Activated T-helper 2 cell treated with anti-CD3 and anti-CD28 coated beads, Interferon-gamma antibody, Interleukin-2, Interleukin-4, amounts not matched to agents 10 μg/mL and 5 μg/mL and 100 μg/mL, durations not matched to agents 14 hours and 24 hours and 36 hours (primary cell): Measurements from ENCODE around the gene MAN1A2. TPM values are rescaled to one million over a fixed set of nuclear protein-coding genes. Genes with fewer than 3 reads are reported as not detected.

ENCODE experiments used
- DNase-seq: peaks from one replicate; pipeline ENCODE4 v3.0.0; 2021; ENCODE audit warnings: low spot score
- H3K27ac Mint-ChIP-seq: one replicate; pipeline ENCODE4 v1.8.0; 2021; ENCODE audit warnings: mixed read lengths
- H3K27me3 Mint-ChIP-seq: one replicate; pipeline ENCODE4 v1.8.0; 2021; ENCODE audit warnings: low read depth, mixed read lengths
- H3K36me3 Mint-ChIP-seq: one replicate; pipeline ENCODE4 v1.8.0; 2021; ENCODE audit warnings: low read depth, mixed read lengths
- H3K4me1 Mint-ChIP-seq: one replicate; pipeline ENCODE4 v1.8.0; 2021; ENCODE audit warnings: low read depth, mixed read lengths
- H3K4me3 Mint-ChIP-seq: one replicate; pipeline ENCODE4 v1.8.0; 2021; ENCODE audit warnings: low read depth, mild to moderate bottlenecking, moderate library complexity, mixed read lengths
- H3K9me3 Mint-ChIP-seq: one replicate; pipeline ENCODE4 v1.8.0; 2021; ENCODE audit warnings: mixed read lengths
- intact Hi-C: fragments of 100-400 bp; cut with micrococcal nuclease; formaldehyde crosslinking; loops from one replicate; pipeline ENCODE4 v1.15.1; 2023
- total RNA-seq: library from RNA; stranded (reverse); gene quantifications from 2 replicates; pipeline ENCODE4 v1.2.3, GENCODE V29; 2022

The MAN1A2 gene
- total RNA-seq, 1 donor from 2014 or later = 27.1 TPM

DNA sequence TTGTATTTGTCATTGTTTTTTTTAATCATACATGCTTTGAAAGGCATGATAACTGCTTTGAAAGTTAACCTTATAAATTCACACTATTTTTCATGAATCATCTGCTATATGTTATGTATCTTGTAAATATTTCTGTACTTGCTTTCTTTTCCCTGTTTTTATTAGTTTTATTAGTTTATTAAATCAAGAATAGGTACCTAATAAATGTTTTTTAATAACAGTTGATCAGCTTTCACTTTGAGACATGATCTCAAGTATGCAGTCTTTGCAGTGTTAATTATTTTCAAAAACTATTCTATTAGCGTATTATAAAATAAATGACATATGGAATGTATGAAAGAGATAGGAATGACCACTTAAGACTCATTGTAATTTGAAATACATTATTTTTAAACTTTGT lies 127.8 kb downstream of the MAN1A2 start:
- no peak overlapping the region for H3K4me3 Mint-ChIP-seq
- intact Hi-C loops = no loop called here
- H3K4me1 Mint-ChIP-seq = no peaks in the 10 kb centered on the region
- H3K27ac Mint-ChIP-seq = no peak overlapping the region
- peaks cover 3% of the 10 kb centered on the region for H3K36me3 Mint-ChIP-seq
- no peaks in the 10 kb centered on the region for H3K9me3 Mint-ChIP-seq
- no peaks in the 10 kb centered on the region for H3K27me3 Mint-ChIP-seq
- no peak for DNase-seq

DNA sequence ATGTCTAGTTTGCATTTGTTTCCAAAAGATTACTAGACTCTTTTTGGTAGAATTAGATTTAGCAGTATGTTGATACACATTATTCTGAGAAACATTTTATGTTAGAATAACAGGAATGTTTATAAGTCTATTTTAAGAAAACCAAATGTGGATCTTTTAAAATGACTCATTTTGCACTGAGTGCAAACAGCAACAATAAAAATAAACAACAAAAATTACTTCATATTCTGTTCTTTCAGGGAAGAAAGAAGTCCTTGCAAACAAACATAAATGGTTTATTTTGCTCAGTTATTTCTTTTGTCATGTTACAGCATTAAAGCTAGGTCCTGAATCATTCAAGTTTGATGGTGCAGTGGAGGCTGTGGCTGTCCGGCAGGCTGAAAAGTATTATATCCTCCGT lies 131.8 kb downstream of the MAN1A2 start:
- intact Hi-C loops = no loop called here
- no peaks in the 10 kb centered on the region for H3K9me3 Mint-ChIP-seq
- H3K27me3 Mint-ChIP-seq = no peaks in the 10 kb centered on the region
- no peak for DNase-seq
- H3K36me3 Mint-ChIP-seq = peaks cover 6% of the 10 kb centered on the region
- H3K4me3 Mint-ChIP-seq = no peak overlapping the region
- H3K4me1 Mint-ChIP-seq = no peaks in the 10 kb centered on the region
- no peak overlapping the region for H3K27ac Mint-ChIP-seq

DNA sequence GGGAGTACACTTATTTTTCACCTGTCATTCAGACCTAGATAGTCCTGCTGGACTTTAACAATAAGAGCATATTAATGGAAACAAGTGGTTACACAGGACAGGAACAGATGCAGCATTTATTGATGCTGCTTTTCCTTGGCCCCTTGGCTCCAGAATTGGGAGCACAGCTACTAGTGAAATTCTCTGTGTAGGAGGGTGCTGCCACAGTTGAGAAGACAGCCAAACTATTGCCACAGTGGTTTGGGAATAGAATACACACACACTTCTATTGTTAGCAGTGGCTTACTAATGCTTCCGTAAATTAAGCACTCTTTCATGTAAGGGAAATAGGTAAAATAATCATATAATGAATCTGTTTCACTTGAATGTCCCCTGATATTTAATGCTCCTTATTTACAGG lies 133.3 kb downstream of the MAN1A2 start:
- H3K9me3 Mint-ChIP-seq = no peaks in the 10 kb centered on the region
- no peaks in the 10 kb centered on the region for H3K4me1 Mint-ChIP-seq
- intact Hi-C loops = no loop called here
- no peaks in the 10 kb centered on the region for H3K27me3 Mint-ChIP-seq
- no peak for DNase-seq
- H3K36me3 Mint-ChIP-seq = peaks cover 13% of the 10 kb centered on the region
- H3K27ac Mint-ChIP-seq = no peak overlapping the region
- no peak overlapping the region for H3K4me3 Mint-ChIP-seq

DNA sequence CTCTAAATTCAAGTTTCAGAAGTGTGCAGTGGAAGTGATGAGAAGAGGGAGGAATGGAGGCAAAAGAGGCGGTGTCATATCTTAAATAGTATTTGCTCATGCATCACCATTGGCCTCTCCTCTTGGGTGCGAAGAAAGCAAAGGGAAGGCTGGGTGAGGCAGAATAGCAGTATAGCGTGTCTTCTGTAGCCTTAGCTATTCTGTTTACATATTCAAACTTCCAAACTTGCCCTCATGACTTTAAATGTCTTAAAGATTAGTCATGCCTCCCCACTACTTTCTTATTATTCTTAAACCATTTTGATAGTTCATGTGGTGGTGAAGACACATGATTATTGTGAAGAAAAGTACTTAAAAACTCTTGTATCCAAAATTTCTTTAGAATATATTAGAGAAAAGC lies 134.0 kb downstream of the MAN1A2 start:
- Mint-ChIP-seq H3K36me3 (peaks cover 13% of the 10 kb centered on the region), H3K4me3 (no peak overlapping the region), H3K27me3 (no peaks in the 10 kb centered on the region), H3K9me3 (no peaks in the 10 kb centered on the region), H3K27ac (no peak overlapping the region), H3K4me1 (no peaks in the 10 kb centered on the region)
- DNase-seq = no peak
- intact Hi-C loops = no loop called here

DNA sequence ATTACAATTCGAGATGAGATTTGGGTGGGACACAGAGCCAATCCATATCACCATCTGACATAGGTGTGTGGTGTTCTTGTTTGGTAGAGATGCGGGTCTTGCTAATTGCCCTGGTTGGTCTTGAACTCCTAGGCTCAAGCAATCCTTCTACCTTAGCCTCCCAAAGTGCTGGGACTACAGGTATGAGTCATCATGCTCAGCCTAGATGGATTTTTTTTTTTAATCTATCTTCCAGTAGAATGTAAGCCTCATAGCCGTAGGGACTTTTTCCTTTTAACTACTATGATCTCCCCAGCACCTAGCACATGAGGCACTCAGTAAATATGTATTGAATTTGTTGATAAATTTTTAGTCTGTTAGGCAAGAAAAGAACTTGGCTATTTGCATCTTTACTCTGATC lies 144.0 kb downstream of the MAN1A2 start:
- peaks cover 3% of the 10 kb centered on the region for H3K36me3 Mint-ChIP-seq
- DNase-seq = no peak
- H3K27me3 Mint-ChIP-seq = no peaks in the 10 kb centered on the region
- no peak overlapping the region for H3K4me3 Mint-ChIP-seq
- no peak overlapping the region for H3K27ac Mint-ChIP-seq
- no peaks in the 10 kb centered on the region for H3K9me3 Mint-ChIP-seq
- intact Hi-C loops = no loop called here
- peaks cover 2% of the 10 kb centered on the region for H3K4me1 Mint-ChIP-seq

DNA sequence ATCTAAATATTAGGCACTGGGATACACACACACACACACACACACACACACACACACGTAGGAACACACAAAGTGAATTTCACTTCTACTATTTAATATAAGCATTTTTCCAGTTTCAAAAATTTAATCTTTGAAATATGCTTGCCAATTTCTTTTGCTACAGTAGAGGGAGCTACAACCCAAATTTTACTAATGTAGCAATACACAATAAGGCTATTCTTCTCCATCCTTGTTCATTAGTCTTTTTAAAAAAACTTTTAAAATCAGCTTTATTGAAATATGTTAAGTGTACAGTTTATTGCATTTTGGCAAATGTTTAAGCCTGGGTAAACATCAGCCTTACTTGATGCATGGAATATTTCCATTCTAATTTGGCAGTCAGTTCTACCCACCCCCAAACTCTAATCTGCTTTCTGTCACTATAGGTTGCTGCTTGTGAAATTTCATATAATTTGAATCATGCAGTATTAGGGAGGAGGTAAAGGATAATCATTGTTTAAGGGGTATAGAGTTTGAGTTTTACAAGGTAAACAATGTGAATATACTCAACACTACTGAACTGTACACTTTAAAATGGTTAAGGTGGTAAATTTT lies 145.6 kb downstream of the MAN1A2 start:
- no peak for DNase-seq
- no peaks in the 10 kb centered on the region for H3K27me3 Mint-ChIP-seq
- H3K36me3 Mint-ChIP-seq = no peaks in the 10 kb centered on the region
- no peaks in the 10 kb centered on the region for H3K9me3 Mint-ChIP-seq
- no peak overlapping the region for H3K4me3 Mint-ChIP-seq
- intact Hi-C loops = loop anchor here (1.0 to 2.0 kb wide), 3 partner anchors 161 to 382 kb away; no protein-coding TSS in a partner anchor
- H3K27ac Mint-ChIP-seq = no peak overlapping the region
- H3K4me1 Mint-ChIP-seq = peaks cover 2% of the 10 kb centered on the region

DNA sequence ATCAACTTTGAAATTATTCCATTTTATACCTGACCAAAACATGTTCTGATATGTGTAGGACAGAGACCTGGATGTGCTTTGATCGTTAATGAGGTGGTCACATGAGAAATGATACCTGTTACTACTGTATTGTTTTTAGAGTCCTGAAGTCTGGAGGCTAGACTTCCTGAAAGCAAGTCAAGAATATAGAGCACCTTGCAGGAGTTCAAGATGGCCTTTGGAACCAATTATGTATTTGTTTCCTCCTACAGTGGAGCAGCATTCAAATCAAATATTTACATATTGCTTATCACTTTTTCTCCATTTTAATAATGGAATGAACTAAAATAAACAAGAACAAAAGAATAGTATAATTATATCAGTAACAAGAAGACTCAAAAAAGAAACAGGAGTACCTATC lies 155.9 kb downstream of the MAN1A2 start:
- intact Hi-C loops = no loop called here
- DNase-seq = no peak
- Mint-ChIP-seq H3K9me3 (no peaks in the 10 kb centered on the region), H3K4me3 (no peak overlapping the region), H3K27ac (no peak overlapping the region), H3K4me1 (peaks cover 14% of the 10 kb centered on the region), H3K27me3 (no peaks in the 10 kb centered on the region), H3K36me3 (peaks cover 5% of the 10 kb centered on the region)

DNA sequence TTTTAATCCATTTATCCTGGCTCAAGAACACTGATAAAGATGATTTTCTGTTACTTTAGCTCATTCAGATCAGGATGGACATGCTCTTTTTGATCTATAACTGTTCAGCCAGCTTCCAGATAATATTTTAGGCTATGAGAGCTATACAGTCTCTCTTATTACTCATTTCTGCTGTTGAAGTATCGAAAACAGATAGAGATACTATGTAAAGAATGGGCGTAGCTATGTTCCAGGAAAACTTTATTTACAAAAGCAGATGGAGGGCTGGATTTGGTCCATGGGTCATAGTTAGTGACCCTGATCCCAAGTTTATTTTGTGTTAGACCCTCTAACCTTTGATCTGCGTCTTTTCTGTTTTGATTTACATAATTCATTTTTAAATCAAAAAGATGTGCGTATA lies 159.8 kb downstream of the MAN1A2 start:
- DNase-seq = no peak
- peaks cover 10% of the 10 kb centered on the region for H3K4me1 Mint-ChIP-seq
- H3K27ac Mint-ChIP-seq = no peak overlapping the region
- no peaks in the 10 kb centered on the region for H3K27me3 Mint-ChIP-seq
- peaks cover 22% of the 10 kb centered on the region for H3K36me3 Mint-ChIP-seq
- no peak overlapping the region for H3K4me3 Mint-ChIP-seq
- no peaks in the 10 kb centered on the region for H3K9me3 Mint-ChIP-seq
- intact Hi-C loops = no loop called here

DNA sequence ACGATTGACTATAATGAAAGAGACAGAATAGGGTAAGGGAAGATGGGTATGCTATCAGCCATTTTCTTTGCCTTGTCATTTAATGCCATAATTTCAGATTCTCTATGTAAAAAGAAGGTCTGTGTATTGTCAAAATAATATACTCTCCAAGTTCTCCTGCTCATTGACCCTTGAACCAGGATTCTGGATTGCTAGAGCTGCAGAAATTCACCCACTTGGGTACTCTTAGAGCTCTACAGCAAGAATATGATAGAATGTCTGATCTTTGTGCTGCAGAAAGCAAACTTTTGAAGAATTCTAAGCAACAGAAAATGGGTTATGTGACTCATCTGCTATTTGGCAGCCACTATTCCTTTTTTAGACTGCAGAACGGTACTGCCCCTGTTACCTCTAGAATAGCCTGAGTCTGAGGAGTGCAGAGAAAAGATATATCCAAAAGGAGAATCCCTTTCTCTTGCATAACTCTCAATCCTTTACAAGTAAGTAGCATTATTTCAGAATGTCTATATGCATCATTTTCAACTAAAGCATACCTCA lies 160.4 kb downstream of the MAN1A2 start:
- no peaks in the 10 kb centered on the region for H3K9me3 Mint-ChIP-seq
- intact Hi-C loops = no loop called here
- no peak for DNase-seq
- H3K27ac Mint-ChIP-seq = no peak overlapping the region
- no peaks in the 10 kb centered on the region for H3K27me3 Mint-ChIP-seq
- H3K4me1 Mint-ChIP-seq = peaks cover 10% of the 10 kb centered on the region
- H3K36me3 Mint-ChIP-seq = peaks cover 21% of the 10 kb centered on the region
- H3K4me3 Mint-ChIP-seq = no peak overlapping the region

DNA sequence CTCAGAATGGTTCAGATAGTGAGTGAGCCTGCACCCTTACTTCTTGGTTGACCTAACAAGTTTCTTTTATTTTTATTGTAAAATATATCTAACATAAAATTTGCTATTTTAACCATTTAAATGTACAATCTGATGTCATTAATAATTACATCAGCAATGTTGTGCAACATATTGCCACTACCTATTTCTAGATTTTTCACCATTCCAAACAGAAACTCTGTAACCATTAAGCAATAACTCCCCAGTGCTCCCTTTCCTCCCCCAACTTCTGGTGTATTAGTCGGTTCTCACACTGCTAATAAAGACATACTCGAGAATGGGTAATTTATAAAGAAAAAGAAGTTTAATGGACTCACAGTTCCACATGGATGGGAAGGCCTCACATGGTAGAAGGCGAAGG lies 162.4 kb downstream of the MAN1A2 start:
- Mint-ChIP-seq H3K9me3 (no peaks in the 10 kb centered on the region), H3K27me3 (no peaks in the 10 kb centered on the region), H3K27ac (no peak overlapping the region), H3K4me3 (no peak overlapping the region), H3K36me3 (peaks cover 20% of the 10 kb centered on the region), H3K4me1 (peaks cover 13% of the 10 kb centered on the region)
- DNase-seq = no peak
- intact Hi-C loops = loop anchor here (10.0 kb wide), 2 partner anchors 455 to 1025 kb away; no protein-coding TSS in a partner anchor

DNA sequence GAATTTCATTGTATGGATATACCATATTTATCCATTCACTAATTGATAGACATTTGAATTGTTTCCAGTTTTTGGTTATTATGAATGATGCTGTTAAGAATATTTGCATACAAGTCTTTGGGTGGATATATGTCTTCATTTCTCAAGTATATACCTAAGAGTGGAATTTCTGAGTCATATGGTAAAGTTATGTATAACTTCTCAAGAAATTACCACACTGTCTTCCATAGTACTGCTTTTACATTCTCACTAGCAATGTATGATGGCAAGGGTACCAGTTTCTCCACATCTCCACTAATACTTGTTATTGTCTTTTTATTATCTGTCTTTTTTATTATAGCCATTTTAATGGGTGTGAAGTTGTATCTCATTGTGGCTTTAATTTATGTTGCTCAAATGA lies 164.0 kb downstream of the MAN1A2 start:
- no peak for DNase-seq
- intact Hi-C loops = loop anchor here (1.0 to 10.0 kb wide), 3 partner anchors 133 to 1026 kb away; no protein-coding TSS in a partner anchor
- no peaks in the 10 kb centered on the region for H3K9me3 Mint-ChIP-seq
- no peak overlapping the region for H3K4me3 Mint-ChIP-seq
- H3K27ac Mint-ChIP-seq = peak overlapping the region; percentile 40
- peaks cover 13% of the 10 kb centered on the region for H3K4me1 Mint-ChIP-seq
- peaks cover 20% of the 10 kb centered on the region for H3K36me3 Mint-ChIP-seq
- no peaks in the 10 kb centered on the region for H3K27me3 Mint-ChIP-seq

DNA sequence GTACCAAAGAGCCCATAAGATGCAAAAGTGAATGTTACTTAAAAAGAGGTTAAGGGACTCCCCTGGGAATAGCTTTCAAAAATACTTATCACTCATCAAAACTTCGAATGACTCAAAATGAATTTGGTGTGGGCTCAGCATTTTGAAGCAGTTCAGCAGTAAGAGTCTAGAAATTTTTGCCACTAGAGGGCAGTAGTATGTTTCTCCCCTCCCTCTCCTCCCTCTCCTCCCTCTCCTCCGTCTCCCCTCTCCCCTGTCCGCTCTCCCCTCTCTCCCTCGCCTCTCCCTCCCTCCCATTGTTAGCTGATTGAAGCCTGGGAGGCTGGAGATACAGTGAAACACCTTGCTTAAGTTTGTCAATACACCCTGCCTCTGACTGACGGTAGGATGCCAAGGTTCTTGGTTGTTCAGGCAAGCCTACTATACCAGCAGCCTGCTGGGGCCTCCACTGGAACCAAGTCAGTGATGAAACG lies 167.8 kb downstream of the MAN1A2 start:
- DNase-seq = peak; percentile 25
- H3K4me1 Mint-ChIP-seq = peaks cover 12% of the 10 kb centered on the region
- H3K27ac Mint-ChIP-seq = no peak overlapping the region
- H3K27me3 Mint-ChIP-seq = no peaks in the 10 kb centered on the region
- H3K36me3 Mint-ChIP-seq = peaks cover 10% of the 10 kb centered on the region
- H3K9me3 Mint-ChIP-seq = no peaks in the 10 kb centered on the region
- intact Hi-C loops = loop anchor here (1.0 to 10.0 kb wide), 7 partner anchors 70 to 1030 kb away; no protein-coding TSS in a partner anchor
- H3K4me3 Mint-ChIP-seq = no peak overlapping the region

DNA sequence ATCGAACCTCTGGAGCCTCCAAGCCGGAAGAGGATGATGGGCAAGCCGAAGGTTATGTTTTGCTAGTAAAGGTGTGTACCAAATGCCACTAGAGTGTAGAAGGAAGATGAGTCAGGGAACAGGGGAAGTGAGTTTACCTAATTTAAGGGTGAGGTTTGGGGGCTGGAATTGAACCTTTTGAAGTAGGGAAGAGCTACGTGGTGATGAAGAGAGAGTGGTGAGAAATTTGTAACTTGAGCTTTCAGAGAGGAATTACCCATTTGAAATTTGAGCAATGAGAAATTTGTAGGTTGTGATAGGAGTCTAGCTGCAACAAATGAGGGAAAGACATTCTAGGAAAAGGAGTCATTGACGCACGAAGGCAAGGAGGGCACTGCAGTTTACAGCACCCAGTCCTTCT lies 168.6 kb downstream of the MAN1A2 start:
- DNase-seq = no peak
- Mint-ChIP-seq H3K36me3 (peaks cover 6% of the 10 kb centered on the region), H3K9me3 (no peaks in the 10 kb centered on the region), H3K4me1 (peaks cover 16% of the 10 kb centered on the region), H3K27me3 (no peaks in the 10 kb centered on the region), H3K4me3 (no peak overlapping the region), H3K27ac (no peak overlapping the region)
- intact Hi-C loops = loop anchor here (1.0 to 10.0 kb wide), 7 partner anchors 69 to 1031 kb away; no protein-coding TSS in a partner anchor
